SKM-1 (cell line): ENCODE measurements around the gene ZNF892.
"Not testable (repeated sequence)": the region's sequence is repeated elsewhere in the genome, so short reads cannot be mapped to it uniquely, and the experiment has no call there.

Experiments
- DNase-seq: peaks from one replicate; lab custom pipeline; 2025; ENCODE audit not compliant: unreplicated experiment; lab: John Stamatoyannopoulos, UW

ZNF892 gene

GRCh38 chr2:95220449-95220848 is 13.1 kb downstream of the ZNF892 start:
- no peak for DNase-seq

- DNase-seq: no peak
Observed at GRCh38 chr2:95225658-95226057, 18.3 kb downstream of the ZNF892 start.

GRCh38 chr2:95231723-95232122 is 24.4 kb downstream of the ZNF892 start:
- peak; percentile 17 for DNase-seq

DNA sequence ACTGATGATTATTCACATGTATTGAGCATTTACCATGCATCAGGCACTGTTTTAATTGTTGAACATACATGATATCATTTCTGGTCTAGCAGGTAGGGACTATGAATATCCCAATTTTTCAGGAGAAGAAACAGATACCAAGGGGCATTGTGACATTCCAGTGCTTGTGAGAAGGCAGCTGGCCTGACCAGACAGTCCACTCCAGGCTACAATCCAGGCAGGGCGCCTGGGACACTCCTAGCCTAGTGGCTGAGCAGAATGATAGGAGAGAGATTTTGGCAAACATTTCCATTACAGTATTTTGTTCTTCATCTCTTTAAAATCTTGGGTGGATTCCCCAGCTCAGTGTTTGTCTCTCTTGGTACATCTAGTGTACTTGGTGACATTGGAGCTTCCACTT is 24.9 kb downstream of the ZNF892 start:
- no peak for DNase-seq

- DNase-seq: no peak
Observed at GRCh38 chr2:95234286-95234785, 27.0 kb downstream of the ZNF892 start.

GRCh38 chr2:95234816-95235215 is 27.5 kb downstream of the ZNF892 start:
- DNase-seq: no peak

- no peak for DNase-seq
Observed at GRCh38 chr2:95238131-95238530, 30.8 kb downstream of the ZNF892 start.

DNA sequence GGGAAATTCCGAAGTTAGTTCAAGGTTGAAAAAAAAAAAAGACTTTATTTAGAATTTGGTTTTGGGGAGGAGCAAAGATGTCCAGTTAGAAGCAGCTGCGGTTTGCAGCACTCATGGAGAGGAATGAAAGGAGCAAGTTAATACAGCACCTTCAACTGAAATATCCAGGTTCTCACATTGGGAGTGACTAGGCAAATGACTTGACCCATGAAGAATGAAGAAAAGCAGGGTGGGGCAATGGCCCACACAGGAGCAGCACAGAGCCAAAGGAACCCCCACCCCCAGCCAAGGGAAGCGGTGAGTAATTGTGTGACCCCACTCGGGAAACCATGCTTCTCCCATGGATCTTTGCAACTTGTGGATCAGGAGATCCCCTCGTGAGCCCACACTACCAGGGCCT is 32.8 kb downstream of the ZNF892 start:
- no peak for DNase-seq

DNA sequence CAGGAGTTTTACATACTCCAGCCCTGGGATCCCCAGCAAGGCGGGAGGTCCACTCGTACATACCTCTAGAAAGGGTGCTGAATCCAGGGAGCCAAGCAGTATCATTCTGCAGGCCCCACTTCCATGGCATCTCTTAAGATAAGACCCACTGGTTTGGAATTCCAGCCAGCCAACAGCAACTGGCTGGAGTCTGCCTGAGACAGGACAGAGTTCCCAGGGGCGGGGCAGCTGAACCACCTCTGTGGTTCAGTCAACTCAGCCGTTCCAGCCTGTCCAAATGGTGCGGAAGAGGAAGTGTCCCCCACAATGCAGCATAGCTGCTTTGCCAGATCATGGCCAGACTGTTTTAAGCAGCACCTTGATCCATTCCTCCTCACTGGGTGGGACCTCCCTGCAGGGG is 33.2 kb downstream of the ZNF892 start:
- no peak for DNase-seq

- DNase-seq: not testable (repeated sequence)
Observed at GRCh38 chr2:95242084-95242483, 34.8 kb downstream of the ZNF892 start.
